DMS53 treated with DMSO at 0.1 percent for 48 hours (cell line): ENCODE results near the gene IGSF10.

Source experiments
- DNase-seq: peaks from one replicate; lab custom pipeline; 2025; ENCODE audit not compliant: unreplicated experiment; lab: John Stamatoyannopoulos, UW

IGSF10 gene

DNA sequence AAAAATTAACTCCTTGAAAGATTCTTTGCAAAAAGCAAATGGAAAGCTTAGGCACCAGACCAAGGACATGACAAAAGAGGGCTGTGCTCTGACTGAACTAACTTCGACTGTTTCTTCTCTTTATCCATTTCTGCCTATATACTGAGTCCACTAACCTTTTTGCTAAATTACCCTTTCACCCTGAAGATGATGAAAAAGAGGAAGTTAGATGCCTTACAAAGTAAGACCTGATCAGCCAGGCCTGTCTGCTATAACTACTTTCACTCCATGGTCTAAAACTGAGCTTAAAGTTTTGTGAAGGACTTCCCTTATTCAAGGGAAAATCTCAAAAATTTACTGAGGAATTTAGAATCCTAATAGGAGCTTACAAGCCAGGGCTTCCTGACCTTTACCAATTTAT, 6.2 kb upstream of the IGSF10 start:
- no peak for DNase-seq

DNA sequence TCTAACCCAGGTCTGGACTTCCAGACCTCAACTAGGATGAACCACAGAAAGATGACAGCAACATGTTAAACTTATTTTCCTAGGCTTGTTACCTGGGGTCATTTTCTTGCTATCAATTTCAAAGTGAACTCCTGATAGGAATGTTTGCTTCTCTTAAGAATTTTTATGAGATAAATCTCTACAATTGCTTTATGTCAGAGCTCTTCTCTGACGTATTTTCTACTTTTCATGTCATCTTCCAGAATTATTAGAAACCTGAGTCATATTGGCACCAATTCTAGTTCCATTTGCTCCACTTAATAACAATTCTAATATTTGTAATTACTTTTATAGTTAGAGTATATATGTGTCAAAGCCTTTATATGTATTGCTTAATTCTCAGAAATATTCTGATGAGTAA, 2.1 kb upstream of the IGSF10 start:
- DNase-seq, result no peak

DNA sequence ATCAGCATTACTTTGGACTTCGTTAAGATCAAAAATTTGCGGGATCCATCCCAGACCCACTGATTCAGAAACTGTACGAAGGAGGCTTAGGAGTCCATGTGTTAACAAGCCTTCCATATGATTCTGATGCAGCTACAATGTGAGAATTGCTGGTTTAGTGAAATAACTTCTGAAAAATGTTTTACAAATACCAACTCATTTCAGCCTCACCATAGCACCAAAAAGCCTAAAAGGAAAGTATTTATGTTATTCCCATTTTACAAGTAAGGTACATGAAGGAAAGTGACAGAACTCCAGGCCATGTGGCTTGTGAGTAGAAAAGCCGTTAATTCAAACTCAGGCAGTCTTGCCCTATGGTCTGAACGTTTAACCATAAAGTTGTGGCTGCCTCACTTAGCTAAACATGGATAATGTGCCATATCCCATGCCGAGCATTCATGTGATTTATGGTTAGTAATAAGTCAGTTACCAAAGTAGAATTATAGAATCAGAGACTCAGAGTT, 1.5 kb upstream of the IGSF10 start:
- DNase-seq, result no peak

DNA sequence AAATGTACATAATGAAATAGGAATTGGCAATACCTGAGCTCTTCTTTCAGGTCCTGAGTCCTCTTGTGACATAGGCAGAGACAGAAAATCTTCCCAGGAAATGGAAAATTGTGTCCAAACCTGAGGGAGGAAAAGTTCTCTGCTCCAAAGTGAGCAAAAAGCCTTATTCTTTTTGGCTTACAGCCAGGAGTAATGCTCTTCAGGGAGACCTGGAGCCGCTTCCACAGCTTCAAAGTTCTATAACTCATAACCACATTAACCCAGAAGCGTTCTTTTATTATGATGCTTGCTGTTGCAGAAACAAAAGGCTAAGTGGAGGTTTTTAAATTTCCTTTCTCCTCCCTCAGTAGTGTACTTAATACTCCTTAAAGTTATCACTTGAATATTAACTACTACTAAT, 633 bp downstream of the IGSF10 start:
- DNase-seq, result no peak

DNA sequence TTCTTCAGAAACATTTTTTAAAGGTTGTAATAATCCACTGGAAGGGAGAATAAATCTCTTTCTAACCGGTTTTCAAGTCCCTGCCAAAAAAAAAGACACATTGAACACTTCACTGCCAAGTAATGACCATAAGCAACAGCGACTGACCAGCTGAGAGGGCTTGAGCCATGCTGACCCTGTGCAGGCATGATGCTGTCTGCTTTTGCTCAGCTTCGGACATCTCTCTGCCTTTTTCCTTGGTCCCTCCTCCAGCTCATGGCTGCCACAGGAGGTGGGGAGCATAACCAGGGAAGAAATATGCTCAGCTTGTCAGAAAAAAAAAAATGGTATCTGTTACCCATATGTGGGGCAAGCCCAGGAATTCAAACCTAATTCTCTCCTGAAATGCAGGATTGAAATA, 1.5 kb downstream of the IGSF10 start:
- no peak for DNase-seq

DNA sequence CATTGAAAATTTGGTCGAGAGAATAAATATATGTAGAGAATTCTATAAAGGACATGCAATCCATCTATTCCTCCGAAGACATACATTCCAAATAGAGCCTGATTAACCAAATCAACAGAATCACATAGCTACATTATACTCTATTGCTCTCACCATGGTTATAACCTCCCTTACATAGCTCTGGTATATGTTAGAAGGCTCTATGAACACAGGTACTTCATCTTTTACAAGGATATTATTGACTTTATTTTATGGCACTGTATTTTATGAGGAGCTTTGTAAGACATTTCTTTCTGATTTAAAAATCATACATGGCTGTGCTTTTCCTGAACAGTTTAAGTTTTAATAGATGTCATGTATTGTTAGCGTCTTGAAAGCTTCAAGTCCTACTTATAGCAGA, 4.8 kb downstream of the IGSF10 start:
- DNase-seq, result no peak

DNA sequence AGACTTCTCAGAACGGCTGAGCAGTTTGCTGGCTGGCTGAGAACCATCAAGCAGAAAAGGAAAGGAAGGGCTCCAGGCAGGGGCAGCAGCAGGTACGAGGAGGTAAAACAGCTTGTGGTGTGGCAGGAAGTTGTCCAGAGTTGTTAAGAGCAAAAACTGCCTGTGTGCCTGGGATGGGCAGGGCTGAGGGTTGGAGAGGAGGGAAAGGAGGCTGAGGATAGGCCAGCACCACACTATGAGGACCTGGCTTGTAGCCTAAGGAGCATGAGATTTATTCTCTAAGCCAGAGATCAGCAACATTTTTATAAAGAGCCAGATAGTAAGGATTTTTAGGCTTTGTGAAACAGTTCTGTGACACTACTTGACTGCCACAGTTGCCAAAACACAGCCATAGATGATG, 8.0 kb downstream of the IGSF10 start:
- DNase-seq, result no peak

DNA sequence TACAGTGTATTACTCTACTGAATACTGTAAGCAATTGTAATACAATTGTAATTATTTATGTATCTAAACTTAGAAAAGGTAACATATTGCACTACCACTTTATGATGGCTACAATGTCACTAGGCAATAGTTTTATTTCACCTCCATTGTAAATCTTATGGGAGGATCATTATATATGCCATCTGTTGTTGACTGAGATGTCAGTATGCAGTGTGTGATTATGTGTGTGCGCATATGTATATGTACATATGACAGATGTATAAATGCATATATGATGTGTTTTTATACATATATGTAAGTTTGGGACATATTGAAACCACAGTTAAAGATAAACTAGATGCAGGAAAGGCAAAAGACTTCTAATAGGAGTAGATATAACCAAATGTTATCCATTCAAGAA, 8.5 kb downstream of the IGSF10 start:
- DNase-seq, result no peak

DNA sequence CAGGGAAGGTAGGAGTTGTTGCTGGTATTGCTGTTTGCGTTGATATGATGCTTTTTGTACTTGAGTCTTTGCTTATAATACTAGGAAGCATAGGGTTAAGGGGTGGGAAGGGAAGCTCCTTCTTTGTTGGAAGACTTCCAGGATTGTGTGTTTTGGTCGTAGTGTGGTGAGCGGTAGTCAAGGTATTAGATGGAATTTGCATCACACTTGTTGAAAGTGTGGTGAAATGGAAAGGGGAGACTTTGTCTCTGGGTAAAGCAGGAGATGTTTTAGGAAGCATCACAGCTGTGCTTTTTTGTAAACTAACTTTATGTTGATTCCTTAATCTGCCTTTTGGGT, 14.9 kb downstream of the IGSF10 start:
- DNase-seq, result no peak

DNA sequence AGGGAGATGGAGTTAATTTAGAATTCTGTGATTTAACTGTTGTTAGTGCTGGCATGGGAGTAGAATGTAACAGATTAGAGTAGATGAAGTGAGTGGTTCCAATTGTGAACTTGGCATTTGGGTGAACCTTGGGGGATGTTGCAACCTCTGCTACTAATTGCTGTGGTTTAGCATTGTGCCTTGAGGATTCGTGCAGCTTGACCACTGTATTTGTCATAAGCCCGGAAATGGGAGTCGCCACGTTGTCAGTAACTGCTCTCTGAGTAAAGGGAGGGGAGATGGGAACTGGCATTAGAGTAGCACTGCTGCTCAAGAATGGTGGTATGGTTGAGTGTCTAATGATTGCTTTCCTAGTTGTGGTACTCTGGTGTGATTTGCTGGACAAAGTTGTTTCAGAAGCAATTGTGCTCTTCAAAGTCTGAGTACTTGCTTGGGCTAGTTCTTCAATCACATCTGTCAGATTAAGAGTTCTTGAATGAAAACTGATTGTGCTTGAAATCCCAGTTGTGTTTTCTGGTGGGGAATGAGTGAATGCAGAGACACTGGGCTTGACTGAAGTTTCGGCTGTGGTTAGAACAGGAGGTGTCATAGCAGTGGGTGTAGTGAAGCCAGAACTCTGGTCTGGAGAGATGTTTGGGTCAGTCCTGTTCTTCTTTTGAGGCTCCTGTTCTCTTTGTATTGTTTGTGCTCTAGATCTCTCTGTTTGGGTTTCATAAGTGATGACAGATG, 15.4 kb downstream of the IGSF10 start:
- no peak for DNase-seq

DNA sequence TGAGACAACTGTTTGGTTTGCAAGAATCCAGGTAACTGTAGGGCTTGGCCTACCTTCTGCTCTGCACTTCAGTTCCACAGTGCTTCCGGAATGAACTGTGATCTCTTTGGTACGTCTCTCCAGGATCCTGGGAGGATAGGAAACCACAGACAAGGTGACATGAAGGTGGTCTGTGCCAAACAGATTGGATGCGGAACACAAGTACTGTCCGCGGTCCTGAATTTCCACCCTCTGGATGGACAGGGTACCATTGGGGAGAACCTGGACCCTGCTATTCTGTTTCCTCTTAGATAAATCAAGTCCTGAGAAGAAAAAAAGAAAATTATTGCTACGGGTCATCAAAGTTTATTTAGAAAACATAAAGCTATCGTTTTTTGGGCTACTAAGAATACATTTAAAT, 17.3 kb downstream of the IGSF10 start:
- DNase-seq, result no peak

DNA sequence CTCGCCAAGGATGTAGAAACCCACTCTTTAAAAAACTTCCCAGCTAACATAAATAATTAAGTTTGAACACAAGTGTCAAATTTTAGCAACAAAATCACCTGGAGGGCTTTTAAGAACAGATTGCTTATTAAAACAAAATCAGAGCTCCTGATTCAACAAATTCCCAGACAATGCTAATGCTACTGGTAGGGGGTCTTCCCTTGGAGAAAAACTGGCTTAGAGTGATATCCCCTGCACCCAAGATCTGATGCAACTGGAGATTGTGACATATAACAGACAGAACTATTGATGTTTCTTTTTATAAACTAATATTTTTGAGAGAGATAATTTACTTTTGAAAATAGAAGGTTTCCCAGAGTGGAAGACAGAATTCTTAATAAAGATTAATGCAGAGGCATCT, 19.9 kb downstream of the IGSF10 start:
- no peak for DNase-seq

DNA sequence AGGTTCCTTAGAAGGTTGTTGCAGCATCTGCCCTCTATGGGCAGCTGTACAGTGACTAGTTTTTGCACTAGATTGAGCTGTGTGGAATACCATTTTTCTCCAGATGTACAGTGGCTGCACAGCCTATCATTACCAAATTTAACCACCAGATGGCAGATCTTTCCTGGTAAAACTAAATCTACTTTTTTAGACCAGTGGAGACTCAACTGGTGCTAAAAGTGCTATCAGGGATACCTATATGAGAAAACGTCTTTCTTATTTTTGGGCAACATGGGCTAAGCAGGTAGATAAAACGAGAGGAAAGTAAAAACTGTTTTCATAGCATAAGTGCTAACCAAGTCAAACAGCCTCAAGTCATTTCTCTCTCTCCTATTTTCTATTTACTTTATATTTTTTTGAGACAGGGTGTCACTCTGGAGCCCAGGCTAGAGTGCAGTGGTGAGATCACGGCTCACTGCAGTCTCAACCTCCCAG, 21.2 kb downstream of the IGSF10 start:
- DNase-seq, result peak; percentile 38

DNA sequence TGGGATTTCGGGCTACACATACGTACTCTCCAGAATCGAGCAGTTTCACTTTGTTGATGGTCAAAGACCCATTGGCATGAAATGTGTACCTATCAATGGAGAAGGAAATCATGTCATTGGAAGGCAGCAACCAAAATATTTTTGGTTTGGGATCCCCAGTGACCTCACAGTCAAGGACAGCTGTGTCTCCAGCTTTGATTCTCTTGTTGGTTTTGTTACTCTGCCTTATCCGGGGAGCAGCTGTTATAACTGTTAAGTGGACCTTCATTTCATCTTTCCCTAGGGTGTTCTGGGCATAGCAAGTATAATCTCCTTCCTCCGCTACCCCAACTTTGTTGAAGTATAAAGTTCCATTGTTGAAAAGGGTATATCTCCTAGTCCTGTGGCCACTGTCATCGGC, 23.0 kb downstream of the IGSF10 start:
- no peak for DNase-seq

DNA sequence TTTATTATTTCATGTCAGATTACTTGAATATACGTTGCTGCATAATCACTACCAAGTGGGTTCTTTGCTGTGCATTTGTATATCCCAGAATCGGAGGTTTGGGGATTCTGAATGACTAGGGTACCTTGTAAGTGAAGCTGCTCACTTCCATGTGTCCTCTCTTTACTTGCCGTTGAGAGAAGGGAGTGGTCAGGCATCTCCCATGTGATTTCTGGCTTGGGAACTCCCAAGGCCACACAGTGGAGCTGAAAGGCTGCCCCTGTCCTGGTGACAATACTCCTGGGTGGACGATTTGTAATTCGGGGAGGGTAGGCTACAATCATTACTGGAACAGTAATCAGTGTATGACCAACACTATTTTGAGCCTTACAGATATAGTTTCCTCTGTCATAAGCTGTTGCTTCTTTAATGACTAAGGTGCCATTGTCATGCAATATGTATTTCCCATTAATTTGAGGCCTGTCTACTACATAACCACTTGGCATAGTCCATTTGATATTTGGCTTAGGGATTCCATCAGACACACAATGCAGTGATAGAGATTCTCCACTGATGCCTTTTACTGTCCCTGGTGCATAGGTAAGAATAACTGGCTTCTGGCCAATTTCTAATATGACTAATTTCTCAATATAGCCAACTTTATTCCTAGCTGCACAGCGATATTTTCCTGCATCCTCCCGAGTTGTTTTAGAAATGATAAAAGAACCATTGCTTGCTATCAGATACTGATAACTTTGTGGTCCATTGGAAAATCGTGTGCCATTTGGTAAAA, 24.0 kb downstream of the IGSF10 start:
- no peak for DNase-seq

DNA sequence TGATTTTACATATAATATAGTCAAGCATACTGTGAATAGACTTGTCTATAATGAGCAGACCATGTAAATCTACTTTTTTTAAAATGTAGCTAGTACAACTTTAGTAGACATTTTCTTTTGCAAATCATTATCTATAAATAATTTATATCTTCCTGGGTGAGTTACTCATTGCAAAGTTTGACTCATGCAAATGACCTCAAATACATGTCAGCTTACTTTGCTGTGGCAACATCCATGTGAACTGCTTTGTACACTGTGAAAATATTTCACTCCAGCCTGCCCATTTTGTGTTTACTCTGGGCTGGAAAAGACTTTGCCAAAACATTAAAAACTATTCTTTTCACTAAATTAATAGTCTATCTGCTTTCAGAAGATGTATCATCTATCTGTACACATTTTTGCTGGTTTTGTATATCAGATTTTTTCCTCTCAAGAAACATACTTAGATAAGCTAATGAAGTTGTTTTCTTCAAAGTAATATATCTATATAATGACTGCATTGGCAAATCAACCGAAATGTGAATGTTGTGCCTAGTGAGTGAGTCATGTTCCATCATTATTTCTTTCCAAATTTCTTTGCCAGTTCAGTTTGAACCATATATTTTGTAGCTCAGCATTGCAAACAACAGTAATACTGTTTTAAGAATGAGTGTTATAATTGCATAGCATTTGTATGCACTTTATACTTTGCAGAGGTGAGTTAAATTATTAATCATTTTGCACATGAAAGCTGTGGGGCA, 26.5 kb downstream of the IGSF10 start:
- DNase-seq, result no peak

DNA sequence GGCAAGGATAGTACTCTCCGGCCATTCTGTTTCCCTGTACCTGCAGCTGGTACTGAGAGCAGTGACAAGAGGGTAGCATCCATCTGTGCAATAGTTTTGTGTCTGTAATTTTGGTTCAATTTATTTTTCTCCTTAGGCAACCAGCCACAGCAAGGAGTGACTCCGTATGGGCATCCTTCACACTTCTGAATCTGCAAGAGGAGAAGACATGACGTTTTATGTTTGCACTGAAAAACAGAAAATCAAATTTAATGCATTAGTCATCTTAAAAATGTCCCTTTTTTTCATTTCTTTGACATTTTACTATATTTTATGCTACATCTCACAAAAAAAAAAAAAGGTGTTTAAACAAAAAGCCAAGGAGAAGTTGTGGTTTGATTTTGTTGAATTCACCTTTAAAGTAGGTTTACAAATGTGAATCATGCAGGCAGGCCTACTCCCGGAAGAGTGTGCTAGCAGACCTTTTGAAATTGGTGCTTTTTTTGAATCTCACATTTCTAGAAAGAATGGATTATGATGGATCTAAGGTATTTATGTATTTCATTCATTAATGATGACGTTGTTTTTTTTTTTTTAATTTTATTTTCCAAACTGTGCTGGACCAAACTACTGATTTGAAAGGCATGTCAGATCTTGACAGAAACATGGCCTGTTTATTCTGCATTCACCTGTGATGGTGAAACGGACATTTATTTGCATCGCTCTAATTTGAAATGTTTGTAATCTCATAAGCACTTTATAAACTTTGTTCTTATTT, 28.1 kb downstream of the IGSF10 start:
- no peak for DNase-seq

DNA sequence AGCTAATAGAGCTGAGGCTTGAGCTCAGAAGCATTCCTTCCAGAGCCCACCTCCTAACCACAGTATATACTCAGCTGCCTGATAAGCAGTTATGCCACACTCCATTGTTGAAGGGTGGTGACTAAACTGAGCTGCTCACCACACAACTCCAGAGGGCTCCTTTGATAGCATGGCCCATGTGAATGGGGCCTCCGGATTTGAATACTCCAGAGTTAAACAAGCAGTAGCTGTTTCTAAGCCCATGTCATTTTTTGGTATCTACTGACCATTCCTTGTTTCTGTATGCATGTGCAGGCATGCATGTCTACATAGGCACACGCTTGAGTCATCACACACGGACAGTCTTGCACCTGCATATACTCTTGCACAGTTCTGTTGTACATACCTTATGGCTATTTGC, 28.9 kb downstream of the IGSF10 start:
- DNase-seq, result no peak

DNA sequence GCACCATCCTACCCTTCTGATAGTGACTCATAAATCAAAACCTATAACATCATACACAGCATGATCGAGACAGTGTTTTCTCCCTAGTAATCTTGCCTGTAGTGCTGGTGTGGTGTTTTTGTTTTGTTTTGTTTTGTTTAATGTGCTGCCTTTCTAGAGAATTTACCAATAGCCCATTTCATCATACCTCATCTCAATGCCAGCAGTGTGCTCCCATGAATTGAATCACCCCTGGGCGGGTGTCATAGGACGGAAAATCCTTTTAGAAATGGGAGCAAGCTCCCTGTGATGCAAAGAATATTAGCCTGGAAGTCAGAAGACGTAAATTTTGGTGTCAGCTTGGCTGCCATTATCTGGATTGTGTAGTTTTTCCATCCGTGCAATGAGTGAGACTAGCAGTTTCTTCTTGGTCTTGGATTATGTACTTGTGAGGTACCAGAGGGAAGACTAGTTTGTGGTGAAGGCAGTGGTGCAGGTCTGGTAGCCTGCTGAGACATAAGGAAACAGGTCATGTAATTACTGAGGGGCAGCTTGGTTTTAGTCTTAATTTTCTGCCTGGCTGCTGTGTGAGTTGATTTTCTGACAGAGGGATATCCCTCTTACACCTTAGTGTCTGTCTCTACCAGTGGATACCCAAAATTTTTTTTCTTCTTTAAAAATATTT, 29.9 kb downstream of the IGSF10 start:
- no peak for DNase-seq

DNA sequence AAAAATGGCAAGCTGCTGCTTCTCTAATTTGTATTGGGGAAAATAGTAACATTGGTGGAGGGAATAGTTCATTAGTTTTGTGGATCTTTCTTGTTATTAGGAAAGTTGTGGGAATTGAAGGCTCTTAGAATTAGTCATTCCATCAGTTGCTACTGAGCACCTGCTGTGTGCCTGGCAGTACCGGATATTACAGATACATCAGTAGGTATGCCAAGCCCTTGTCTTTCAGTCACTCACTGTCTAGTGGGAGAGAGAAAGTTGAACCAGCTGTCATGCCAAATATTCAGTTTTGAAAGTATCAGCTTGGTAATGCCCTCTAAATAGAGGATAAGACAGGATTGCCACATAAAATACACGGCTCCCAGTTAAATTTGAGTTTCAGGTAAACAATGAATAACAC, 32.5 kb downstream of the IGSF10 start:
- DNase-seq, result no peak

DNA sequence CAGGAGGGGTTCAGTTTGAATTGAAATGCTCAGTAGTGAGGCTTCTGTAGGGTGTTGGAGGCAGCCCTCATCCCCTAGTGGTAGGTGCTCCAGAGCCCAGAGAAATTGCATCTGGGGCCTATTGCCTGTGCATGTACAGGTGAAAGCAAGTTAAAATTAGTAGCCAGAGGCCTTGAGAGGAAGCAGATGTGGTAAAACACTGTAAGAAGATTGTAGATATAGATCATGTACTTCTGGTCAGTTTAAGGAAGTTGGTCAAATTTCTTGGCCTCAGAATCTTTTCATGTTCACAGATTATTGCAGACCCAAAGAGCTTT, 34.6 kb downstream of the IGSF10 start:
- no peak for DNase-seq
